Mesendoderm (in vitro differentiated cells): ENCODE results near the gene ALOX5.
"Not testable (repeated sequence)": the region's sequence is repeated elsewhere in the genome, so short reads cannot be mapped to it uniquely, and the experiment has no call there.

Source experiments
- DNase-seq: peaks from one replicate; pipeline ENCODE4 v3.0.0; 2013
- H2AK5ac ChIP-seq: 2 replicates; pipeline ENCODE4 v1.6.1; 2013; ENCODE audit warnings: low read length, inconsistent platforms
- H2BK120ac ChIP-seq: 2 replicates; pipeline ENCODE4 v1.6.1; 2013; ENCODE audit warnings: low read depth, mild to moderate bottlenecking, low read length, moderate library complexity, mixed read lengths
- H2BK15ac ChIP-seq: replicated peaks from 2 replicates; pipeline ENCODE4 v1.6.1; 2013; ENCODE audit warnings: low read depth, mild to moderate bottlenecking, moderate library complexity
- H2BK5ac ChIP-seq: 2 replicates; pipeline ENCODE4 v1.6.1; 2013; ENCODE audit warnings: low read length, inconsistent platforms
- H3K18ac ChIP-seq: 2 replicates; pipeline ENCODE4 v1.6.1; 2013; ENCODE audit warnings: mild to moderate bottlenecking, low read length, mixed read lengths
- H3K23ac ChIP-seq: one replicate; pipeline ENCODE4 v1.6.1; 2013; ENCODE audit warnings: low read length
- H3K27ac ChIP-seq: 2 replicates; pipeline ENCODE4 v1.5.1; 2013; ENCODE audit warnings: low read depth, mild to moderate bottlenecking, inconsistent platforms, low read length, moderate library complexity
- H3K27me3 ChIP-seq: 2 replicates; pipeline ENCODE4 v1.6.1; 2013; ENCODE audit warnings: low read length, control low read depth, mild to moderate bottlenecking, inconsistent platforms; ENCODE audit not compliant: insufficient read depth, poor library complexity
- H3K36me3 ChIP-seq: 2 replicates; pipeline ENCODE4 v1.6.1; 2013; ENCODE audit warnings: low read length, inconsistent platforms; ENCODE audit not compliant: control insufficient read depth, insufficient read depth
- H3K4ac ChIP-seq: one replicate; pipeline ENCODE4 v1.6.1; 2013; ENCODE audit warnings: low read depth, mild to moderate bottlenecking, low read length, moderate library complexity
- H3K4me1 ChIP-seq: 2 replicates; pipeline ENCODE4 v1.6.1; 2013; ENCODE audit warnings: low read depth, low read length, inconsistent platforms; ENCODE audit not compliant: control insufficient read depth
- H3K4me2 ChIP-seq: 2 replicates; pipeline ENCODE4 v1.6.1; 2013; ENCODE audit warnings: low read length
- H3K4me3 ChIP-seq: 2 replicates; pipeline ENCODE4 v1.5.1; 2013; ENCODE audit warnings: mild to moderate bottlenecking, low read length
- H3K56ac ChIP-seq: one replicate; pipeline ENCODE4 v1.6.1; 2013; ENCODE audit warnings: low read length
- H3K79me1 ChIP-seq: 2 replicates; pipeline ENCODE4 v1.6.1; 2013; ENCODE audit warnings: low read length, inconsistent platforms
- H3K79me2 ChIP-seq: 2 replicates; pipeline ENCODE4 v1.6.1; 2013; ENCODE audit warnings: mild to moderate bottlenecking, low read length; ENCODE audit not compliant: control insufficient read depth, insufficient read depth
- H3K9ac ChIP-seq: 2 replicates; pipeline ENCODE4 v1.6.1; 2013; ENCODE audit warnings: low read length, inconsistent platforms
- H4K5ac ChIP-seq: one replicate; pipeline ENCODE4 v1.6.1; 2013; ENCODE audit warnings: low read length
- H4K8ac ChIP-seq: one replicate; pipeline ENCODE4 v1.6.1; 2013; ENCODE audit warnings: low read depth, mild to moderate bottlenecking, control low read depth, low read length, moderate library complexity
- WGBS: extraction: QIAGEN DNeasy Blood & Tissue Kit; methylation state at CpG from one replicate; pipeline ENCODE4 v1.1.7; 2013; ENCODE audit warnings: low lambda C conversion rate, missing lambda C conversion rate; ENCODE audit not compliant: insufficient coverage; ENCODE audit errors: extremely low coverage; 5-methylcytosine and 5-hydroxymethylcytosine counted together

Gene ALOX5

GRCh38 chr10:45476559-45476958 lies 102.5 kb downstream of the ALOX5 start:
- H3K79me2 ChIP-seq: no peaks in the 10 kb centered on the region
- no peak overlapping the region for H2BK120ac ChIP-seq
- H2BK15ac ChIP-seq: no peak overlapping the region
- no CpG with 5 or more reads among the region's 1 CpG for WGBS
- no peak overlapping the region for H3K9ac ChIP-seq
- no peak overlapping the region for H3K4me2 ChIP-seq
- no peak overlapping the region for H4K5ac ChIP-seq
- DNase-seq: no peak
- no peak overlapping the region for H3K27ac ChIP-seq
- H2BK5ac ChIP-seq: no peak overlapping the region
- peaks cover 3% of the 10 kb centered on the region for H3K4me1 ChIP-seq
- no peaks in the 10 kb centered on the region for H3K36me3 ChIP-seq
- H3K27me3 ChIP-seq: no peaks in the 10 kb centered on the region
- no peak overlapping the region for H3K56ac ChIP-seq
- H3K18ac ChIP-seq: no peak overlapping the region
- H3K23ac ChIP-seq: no peak overlapping the region
- no peak overlapping the region for H3K4ac ChIP-seq
- no peak overlapping the region for H2AK5ac ChIP-seq
- H3K4me3 ChIP-seq: no peak overlapping the region
- H4K8ac ChIP-seq: no peak overlapping the region
- peaks cover 7% of the 10 kb centered on the region for H3K79me1 ChIP-seq

DNA sequence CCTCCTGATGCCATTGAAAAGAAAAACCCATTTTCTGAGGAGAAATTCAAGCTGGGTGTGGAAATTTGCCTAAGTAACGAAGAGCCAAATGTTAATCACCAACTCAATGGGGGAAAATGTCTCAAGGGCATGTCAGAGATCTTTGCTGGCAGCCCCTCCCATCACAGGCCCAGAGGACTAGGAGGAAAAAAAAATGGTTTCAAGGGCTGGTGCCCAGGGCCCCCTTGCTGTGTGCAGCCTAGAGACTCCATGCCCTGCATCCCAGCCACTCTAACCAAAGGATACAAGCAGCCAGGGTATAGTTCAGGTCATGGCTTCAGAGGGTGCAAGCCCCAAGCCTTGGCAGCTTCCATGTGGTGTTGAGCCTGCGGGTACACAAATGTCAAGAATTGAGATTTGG lies 106.3 kb downstream of the ALOX5 start:
- H3K79me1 ChIP-seq: peaks cover 3% of the 10 kb centered on the region
- H3K23ac ChIP-seq: no peak overlapping the region

GRCh38 chr10:45481100-45481499 lies 107.1 kb downstream of the ALOX5 start:
- not testable (repeated sequence) for H2BK120ac ChIP-seq, H3K36me3 ChIP-seq, H2AK5ac ChIP-seq, H3K4me2 ChIP-seq, H3K18ac ChIP-seq, H3K79me1 ChIP-seq, DNase-seq, H3K56ac ChIP-seq, H2BK5ac ChIP-seq, H3K4me3 ChIP-seq, H3K9ac ChIP-seq, H3K23ac ChIP-seq, H4K5ac ChIP-seq, H3K27ac ChIP-seq, H3K4ac ChIP-seq, H4K8ac ChIP-seq, H2BK15ac ChIP-seq, H3K79me2 ChIP-seq, H3K4me1 ChIP-seq, H3K27me3 ChIP-seq
- WGBS: no CpG with 5 or more reads among the region's 4 CpGs

More for the DNA sequence above, 106.3 kb downstream of the ALOX5 start:
- Histone ChIP-seq H3K36me3 (no peaks in the 10 kb centered on the region), H3K27me3 (no peaks in the 10 kb centered on the region), H3K56ac (no peak overlapping the region), H2BK15ac (no peak overlapping the region), H3K4me2 (no peak overlapping the region), H3K18ac (no peak overlapping the region), H2AK5ac (no peak overlapping the region), H3K4ac (no peak overlapping the region), H4K8ac (no peak overlapping the region), H3K27ac (no peak overlapping the region), H4K5ac (no peak overlapping the region), H3K4me3 (no peak overlapping the region), H3K4me1 (no peaks in the 10 kb centered on the region), H2BK120ac (no peak overlapping the region), H2BK5ac (no peak overlapping the region), H3K79me2 (no peaks in the 10 kb centered on the region), H3K9ac (no peak overlapping the region)
- no peak for DNase-seq
- WGBS: no CpG with 5 or more reads among the region's 2 CpGs

- Histone ChIP-seq H3K23ac (no peak overlapping the region), H4K8ac (no peak overlapping the region), H3K56ac (no peak overlapping the region), H3K79me1 (no peaks in the 10 kb centered on the region), H3K18ac (no peak overlapping the region), H3K9ac (no peak overlapping the region), H2BK120ac (no peak overlapping the region), H2BK5ac (no peak overlapping the region), H3K27me3 (no peaks in the 10 kb centered on the region), H3K36me3 (no peaks in the 10 kb centered on the region), H3K4ac (no peak overlapping the region), H3K79me2 (no peaks in the 10 kb centered on the region), H3K4me3 (no peak overlapping the region), H4K5ac (no peak overlapping the region), H3K4me2 (no peak overlapping the region), H3K27ac (no peak overlapping the region), H2AK5ac (no peak overlapping the region), H2BK15ac (no peak overlapping the region), H3K4me1 (no peaks in the 10 kb centered on the region)
- no peak for DNase-seq
- WGBS: no CpG with 5 or more reads among the region's 3 CpGs
Measured at GRCh38 chr10:45483002-45483401, 109.0 kb downstream of the ALOX5 start.

DNA sequence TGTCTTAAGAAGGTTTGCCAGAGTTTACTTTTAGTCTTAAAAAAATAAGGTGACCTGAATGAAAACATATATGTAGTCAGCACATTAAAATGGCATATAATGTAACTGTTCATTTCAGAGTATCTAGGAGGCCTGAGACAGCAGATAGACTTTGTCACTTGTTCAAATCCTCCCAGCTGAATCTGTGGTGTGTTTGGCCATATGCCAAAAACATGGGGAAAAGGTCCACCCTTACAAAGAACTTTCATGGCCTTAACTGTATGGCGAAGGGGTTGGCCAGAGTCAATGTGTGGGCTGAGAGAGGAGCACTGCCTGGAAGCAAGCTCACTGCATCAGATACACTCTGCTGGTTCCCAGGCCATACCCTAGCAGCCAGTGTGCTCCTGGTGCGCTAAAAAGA lies 113.7 kb downstream of the ALOX5 start:
- Histone ChIP-seq H3K4ac (no peak overlapping the region), H3K56ac (no peak overlapping the region), H4K5ac (no peak overlapping the region), H3K18ac (no peak overlapping the region), H3K4me2 (no peak overlapping the region), H3K9ac (no peak overlapping the region), H3K4me3 (no peak overlapping the region), H3K4me1 (no peaks in the 10 kb centered on the region), H4K8ac (no peak overlapping the region), H3K27ac (no peak overlapping the region), H3K79me1 (no peaks in the 10 kb centered on the region), H2BK5ac (no peak overlapping the region), H3K79me2 (no peaks in the 10 kb centered on the region), H3K27me3 (no peaks in the 10 kb centered on the region), H3K23ac (no peak overlapping the region), H3K36me3 (no peaks in the 10 kb centered on the region), H2AK5ac (no peak overlapping the region), H2BK15ac (no peak overlapping the region), H2BK120ac (no peak overlapping the region)
- DNase-seq: no peak
- no CpG with 5 or more reads among the region's 2 CpGs for WGBS

GRCh38 chr10:45488365-45488764 lies 114.3 kb downstream of the ALOX5 start:
- no CpG with 5 or more reads among the region's 10 CpGs for WGBS
- no peak overlapping the region for H3K9ac ChIP-seq
- no peaks in the 10 kb centered on the region for H3K36me3 ChIP-seq
- H2BK5ac ChIP-seq: no peak overlapping the region
- H2BK120ac ChIP-seq: no peak overlapping the region
- H3K4me2 ChIP-seq: no peak overlapping the region
- H3K4ac ChIP-seq: no peak overlapping the region
- no peak overlapping the region for H2BK15ac ChIP-seq
- no peaks in the 10 kb centered on the region for H3K27me3 ChIP-seq
- H3K4me3 ChIP-seq: no peak overlapping the region
- H3K56ac ChIP-seq: no peak overlapping the region
- H3K23ac ChIP-seq: no peak overlapping the region
- no peak overlapping the region for H4K8ac ChIP-seq
- no peaks in the 10 kb centered on the region for H3K79me1 ChIP-seq
- no peak overlapping the region for H4K5ac ChIP-seq
- no peaks in the 10 kb centered on the region for H3K79me2 ChIP-seq
- H3K18ac ChIP-seq: no peak overlapping the region
- no peaks in the 10 kb centered on the region for H3K4me1 ChIP-seq
- no peak for DNase-seq
- no peak overlapping the region for H2AK5ac ChIP-seq
- no peak overlapping the region for H3K27ac ChIP-seq
